Small intestine (tissue), 7 donors: ENCODE data around the gene FLNC. TPM values are rescaled to one million over a fixed set of nuclear protein-coding genes. Genes with fewer than 3 reads are reported as not detected.

Experiments used
- DNase-seq, 2 donors: peaks; one replicate each; pipeline versions ENCODE4 v3.0.0 to v3.0.0-alpha.2; 2013
- FAIRE-seq: peaks from 2 replicates; lab custom pipeline; 2012; peaks lifted over from hg19 to GRCh38; lab: Jason Lieb, UNC
- H3K27ac ChIP-seq, 3 donors: one replicate each; pipeline ENCODE4 v1.5.1; 2013; ENCODE audit warnings: low read length in 2 of 3, mild to moderate bottlenecking in 2 of 3, control low read depth in 1 of 3, inconsistent platforms in 1 of 3, low read depth in 1 of 3, moderate library complexity in 1 of 3
- H3K27me3 ChIP-seq, 3 donors: one replicate each; pipeline ENCODE4 v1.6.1; 2013; ENCODE audit warnings: low read length in 3 of 3, inconsistent platforms in 1 of 3; ENCODE audit not compliant: control insufficient read depth in 3 of 3, insufficient read depth in 3 of 3
- H3K36me3 ChIP-seq, 3 donors: one replicate each; pipeline ENCODE4 v1.6.1; 2013; ENCODE audit warnings: low read length in 3 of 3, inconsistent platforms in 1 of 3, low read depth in 1 of 3, mild to moderate bottlenecking in 1 of 3, moderate library complexity in 1 of 3; ENCODE audit not compliant: control insufficient read depth in 3 of 3, insufficient read depth in 2 of 3
- H3K4me1 ChIP-seq, 3 donors: one replicate each; pipeline ENCODE4 v1.6.1; 2013; ENCODE audit warnings: low read length in 2 of 3, inconsistent platforms in 1 of 3, low read depth in 1 of 3, mild to moderate bottlenecking in 1 of 3, moderate library complexity in 1 of 3; ENCODE audit not compliant: control insufficient read depth in 3 of 3, insufficient read depth in 2 of 3
- H3K4me3 ChIP-seq, 3 donors: one replicate each; pipeline ENCODE4 v1.5.1; 2013; ENCODE audit warnings: low read length in 3 of 3, control low read depth in 1 of 3, inconsistent platforms in 1 of 3, low read depth in 1 of 3, mild to moderate bottlenecking in 1 of 3, moderate library complexity in 1 of 3
- H3K9me3 ChIP-seq, 2 donors: one replicate each; pipeline ENCODE4 v1.6.1; 2013; ENCODE audit warnings: low read depth in 1 of 2, low read length in 1 of 2; ENCODE audit not compliant: control insufficient read depth in 2 of 2, insufficient read depth in 1 of 2
- WGBS, 3 donors: extraction: QIAGEN DNeasy Blood & Tissue Kit; methylation state at CpG; one replicate each; pipeline ENCODE4 v1.1.7; 2013; 5-methylcytosine and 5-hydroxymethylcytosine counted together
- polyA plus RNA-seq, 4 donors: library from polyadenylated mRNA; stranded (reverse) in 3 of 4; unstranded in 1 of 4; fragments of 200-250 nt in 3 of 4; fragments of 120-200 nt in 1 of 4; gene quantifications; one replicate each; pipeline versions ENCODE4 v1.2.1 to v1.2.3, GENCODE V29; 2013
- donor health status: healthy with polysubstance abuse.
- donor health status: control.
- donor health status: control.
- donor health status: Bipolar disorder and iron deficiency.
- donor health status: healthy.

Gene FLNC
- polyA plus RNA-seq, 4 donors = 8.1 to 31.9 (median 11.5) TPM

- 5 to 6% (median 5%) methylated on average over 14 to 30 of the region's 30 CpGs for WGBS, 3 donors
- Histone ChIP-seq H3K4me3 (peak overlapping the region in 2 of 3 donors; percentile 10 to 46), H3K27me3 (no peaks in the 10 kb centered on the region), H3K9me3 (no peaks in the 10 kb centered on the region), H3K36me3 (peaks cover 0 to 27% (median under 1%) of the 10 kb centered on the region in 3 donors), H3K27ac (no peak overlapping the region), H3K4me1 (peaks cover 2 to 40% (median 3%) of the 10 kb centered on the region in 3 donors)
- peak in 1 of 2 donors; percentile 23 for DNase-seq
- FAIRE-seq = no peak
Observed at GRCh38 chr7:128869944-128870285, 39.7 kb downstream of the FLNC start.

- H3K27ac ChIP-seq = no peak overlapping the region
- peaks cover 0 to 15% (median 0%) of the 10 kb centered on the region in 3 donors for H3K36me3 ChIP-seq
- FAIRE-seq = no peak
- peaks cover 3 to 51% (median 4%) of the 10 kb centered on the region in 3 donors for H3K4me1 ChIP-seq
- 85 to 94% (median 93%) methylated on average over 5 of the region's 5 CpGs for WGBS, 3 donors
- H3K4me3 ChIP-seq = no peak overlapping the region
- no peak for DNase-seq
- no peaks in the 10 kb centered on the region for H3K9me3 ChIP-seq
- H3K27me3 ChIP-seq = no peaks in the 10 kb centered on the region
Observed at GRCh38 chr7:128871050-128871449, 40.8 kb downstream of the FLNC start.

- 53 to 68% (median 67%) methylated on average over 13 of the region's 13 CpGs for WGBS, 3 donors
- FAIRE-seq (no peak), DNase-seq (no peak)
Observed at GRCh38 chr7:128872394-128872824, 42.2 kb downstream of the FLNC start.

GRCh38 chr7:128873234-128873633 lies 43.0 kb downstream of the FLNC start:
- H3K4me1 ChIP-seq = peaks cover 3 to 55% (median 4%) of the 10 kb centered on the region in 3 donors
- WGBS, 3 donors = 44 to 74% (median 55%) methylated on average over 9 of the region's 9 CpGs
- H3K9me3 ChIP-seq = no peaks in the 10 kb centered on the region
- H3K4me3 ChIP-seq = no peak overlapping the region
- peaks cover 0 to 3% (median 0%) of the 10 kb centered on the region in 3 donors for H3K36me3 ChIP-seq
- FAIRE-seq (no peak), DNase-seq (peak in 1 of 2 donors; percentile 28)
- no peak overlapping the region for H3K27ac ChIP-seq
- H3K27me3 ChIP-seq = no peaks in the 10 kb centered on the region

More at GRCh38 chr7:128872394-128872824, 42.2 kb downstream of the FLNC start:
- Histone ChIP-seq H3K36me3 (peaks cover 0 to 8% (median 0%) of the 10 kb centered on the region in 3 donors), H3K27me3 (no peaks in the 10 kb centered on the region), H3K4me3 (no peak overlapping the region), H3K9me3 (no peaks in the 10 kb centered on the region), H3K4me1 (peaks cover 3 to 61% (median 4%) of the 10 kb centered on the region in 3 donors), H3K27ac (no peak overlapping the region)

- WGBS, 3 donors = 23 to 65% (median 40%) methylated on average over 22 of the region's 22 CpGs
- H3K27ac ChIP-seq = peak overlapping the region; percentile 76 to 82 (median 76)
- peak overlapping the region in 2 of 3 donors; percentile 29 to 49 for H3K4me3 ChIP-seq
- FAIRE-seq = no peak
- H3K27me3 ChIP-seq = no peaks in the 10 kb centered on the region
- no peaks in the 10 kb centered on the region for H3K9me3 ChIP-seq
- peaks cover 0 to 48% (median 2%) of the 10 kb centered on the region in 3 donors for H3K4me1 ChIP-seq
- DNase-seq = peak; percentile 91 to 95
- no peaks in the 10 kb centered on the region for H3K36me3 ChIP-seq
Observed at GRCh38 chr7:128874140-128875031, 44.2 kb downstream of the FLNC start.

- 70 to 76% (median 75%) methylated on average over 8 of the region's 8 CpGs for WGBS, 3 donors
- no peak overlapping the region for H3K4me3 ChIP-seq
- no peak for DNase-seq
- no peaks in the 10 kb centered on the region for H3K9me3 ChIP-seq
- no peak overlapping the region for H3K27ac ChIP-seq
- H3K36me3 ChIP-seq = no peaks in the 10 kb centered on the region
- H3K4me1 ChIP-seq = peaks cover 0 to 42% (median 2%) of the 10 kb centered on the region in 3 donors
- no peak for FAIRE-seq
- H3K27me3 ChIP-seq = no peaks in the 10 kb centered on the region
Observed at GRCh38 chr7:128875523-128875948, 45.3 kb downstream of the FLNC start.

GRCh38 chr7:128876127-128876526 lies 45.9 kb downstream of the FLNC start:
- Histone ChIP-seq H3K4me1 (peaks cover 0 to 42% (median 2%) of the 10 kb centered on the region in 3 donors), H3K9me3 (no peaks in the 10 kb centered on the region), H3K36me3 (no peaks in the 10 kb centered on the region), H3K4me3 (no peak overlapping the region), H3K27ac (peak overlapping the region in 2 of 3 donors; percentile 5 to 49), H3K27me3 (no peaks in the 10 kb centered on the region)
- DNase-seq (peak; percentile 65 to 83), FAIRE-seq (no peak)
- 11 to 59% (median 31%) methylated on average over 3 of the region's 3 CpGs for WGBS, 3 donors

- no peaks in the 10 kb centered on the region for H3K9me3 ChIP-seq
Observed at GRCh38 chr7:128876586-128876977, 46.4 kb downstream of the FLNC start.

More at GRCh38 chr7:128876586-128876977, 46.4 kb downstream of the FLNC start:
- peaks cover 0 to 42% (median 2%) of the 10 kb centered on the region in 3 donors for H3K4me1 ChIP-seq
- no peaks in the 10 kb centered on the region for H3K27me3 ChIP-seq
- H3K4me3 ChIP-seq = no peak overlapping the region
- WGBS, 3 donors = 15 to 68% (median 51%) methylated on average over 5 of the region's 5 CpGs
- peak; percentile 67 to 91 for DNase-seq
- peak overlapping the region in 2 of 3 donors; percentile 5 to 49 for H3K27ac ChIP-seq
- FAIRE-seq = no peak
- H3K36me3 ChIP-seq = no peaks in the 10 kb centered on the region
